Activated CD4-positive, CD25-positive, alpha-beta regulatory T cell (primary cell): ENCODE results near the gene KIF2A.

ENCODE experiments used
- DNase-seq, 4 experiments: peaks; one replicate each; lab custom pipeline; 2025; lab: John Stamatoyannopoulos, UW

Gene KIF2A

GRCh38 chr5:62291829-62292228 lies 14.2 kb upstream of the KIF2A start:
- DNase-seq = peak in 3 of 4 experiments; percentile 29 to 64 (median 63)

- DNase-seq = no peak
These were observed 9.0 kb upstream of the KIF2A start for GRCh38 chr5:62296998-62297397.

- DNase-seq = no peak
These were observed 7.9 kb upstream of the KIF2A start for GRCh38 chr5:62298118-62298517.

GRCh38 chr5:62299101-62299500 lies 6.9 kb upstream of the KIF2A start:
- no peak for DNase-seq

GRCh38 chr5:62299600-62299999 lies 6.4 kb upstream of the KIF2A start:
- no peak for DNase-seq

- no peak for DNase-seq
These were observed 670 bp upstream of the KIF2A start for GRCh38 chr5:62305358-62305714.

GRCh38 chr5:62306323-62306895 lies 403 bp downstream of the KIF2A start:
- peak in 3 of 4 experiments; percentile 37 to 48 (median 39) for DNase-seq

- DNase-seq = peak in 3 of 4 experiments; percentile 6 to 32 (median 20)
These were observed 1.1 kb downstream of the KIF2A start for GRCh38 chr5:62306896-62307689.

- no peak for DNase-seq
These were observed 2.4 kb downstream of the KIF2A start for GRCh38 chr5:62308439-62308838.

- no peak for DNase-seq
These were observed 3.1 kb downstream of the KIF2A start for GRCh38 chr5:62309107-62309506.

- no peak for DNase-seq
These were observed 4.6 kb downstream of the KIF2A start for GRCh38 chr5:62310426-62311143.

- DNase-seq = no peak
These were observed 6.0 kb downstream of the KIF2A start for GRCh38 chr5:62312036-62312435.

GRCh38 chr5:62312674-62313073 lies 6.7 kb downstream of the KIF2A start:
- no peak for DNase-seq

GRCh38 chr5:62314213-62314830 lies 8.3 kb downstream of the KIF2A start:
- no peak for DNase-seq

- no peak for DNase-seq
These were observed 9.6 kb downstream of the KIF2A start for GRCh38 chr5:62315376-62316175.

- no peak for DNase-seq
These were observed 10.1 kb downstream of the KIF2A start for GRCh38 chr5:62316176-62316502.

GRCh38 chr5:62317810-62318209 lies 11.8 kb downstream of the KIF2A start:
- DNase-seq = no peak

- no peak for DNase-seq
These were observed 16.5 kb downstream of the KIF2A start for GRCh38 chr5:62322484-62322883.

GRCh38 chr5:62326302-62326701 lies 20.3 kb downstream of the KIF2A start:
- DNase-seq = no peak

GRCh38 chr5:62326702-62327101 lies 20.7 kb downstream of the KIF2A start:
- no peak for DNase-seq

- no peak for DNase-seq
These were observed 21.4 kb downstream of the KIF2A start for GRCh38 chr5:62327138-62328053.
